GM18858 (cell line): Measurements from ENCODE around the gene ARVCF.

Source experiments
- ATAC-seq: cut with Tn5 transposase; IDR thresholded peaks from one replicate; pipeline ENCODE4 v1.9.1; 2021; ENCODE audit not compliant: unreplicated experiment

ARVCF gene

GRCh38 chr22:19974935-19975706 is 41.5 kb downstream of the ARVCF start:
- no peak for ATAC-seq

- ATAC-seq, result no peak
Observed at GRCh38 chr22:19974268-19974861, 42.3 kb downstream of the ARVCF start.

GRCh38 chr22:19973551-19974267 is 42.9 kb downstream of the ARVCF start:
- no peak for ATAC-seq

GRCh38 chr22:19972652-19973550 is 43.7 kb downstream of the ARVCF start:
- ATAC-seq, result no peak

- no peak for ATAC-seq
Observed at GRCh38 chr22:19972251-19972650, 44.4 kb downstream of the ARVCF start.

- no peak for ATAC-seq
Observed at GRCh38 chr22:19971276-19972124, 45.1 kb downstream of the ARVCF start.

GRCh38 chr22:19970479-19971275 is 45.9 kb downstream of the ARVCF start:
- ATAC-seq, result no peak

- no peak for ATAC-seq
Observed at GRCh38 chr22:19970031-19970478, 46.6 kb downstream of the ARVCF start.

GRCh38 chr22:19969141-19969928 is 47.3 kb downstream of the ARVCF start:
- no peak for ATAC-seq

GRCh38 chr22:19968450-19968891 is 48.2 kb downstream of the ARVCF start:
- ATAC-seq, result no peak

- ATAC-seq, result no peak
Observed at GRCh38 chr22:19967850-19968449, 48.7 kb downstream of the ARVCF start.

- no peak for ATAC-seq
Observed at GRCh38 chr22:19966908-19967750, 49.5 kb downstream of the ARVCF start.

- no peak for ATAC-seq
Observed at GRCh38 chr22:19965771-19966709, 50.6 kb downstream of the ARVCF start.

- ATAC-seq, result no peak
Observed at GRCh38 chr22:19964701-19965386, 51.8 kb downstream of the ARVCF start.

GRCh38 chr22:19963863-19964642 is 52.6 kb downstream of the ARVCF start:
- ATAC-seq, result no peak
